Right lobe of liver (tissue), 6 donors: ENCODE results near the gene ZCCHC8. TPM values are rescaled to one million over a fixed set of nuclear protein-coding genes. Genes with fewer than 3 reads are reported as not detected.

Experiments used
- ATAC-seq, 4 donors: fragments of 200-7000 bp; cut with Tn5 transposase; one replicate each; pipeline ENCODE4 v1.9.1; 2020; ENCODE audit warnings: mild to moderate bottlenecking in 4 of 4, moderate library complexity in 4 of 4
- DNase-seq, 3 donors: peaks; one replicate each; pipeline ENCODE4 v3.0.0-alpha.2; 2020
- H3K27ac ChIP-seq, 3 donors: fragments of 200-600 bp; one replicate each; pipeline ENCODE4 v1.8.0; 2022
- H3K27me3 ChIP-seq, 2 donors: fragments of 200-600 bp; one replicate each; pipeline ENCODE4 v1.8.0; 2022
- H3K36me3 ChIP-seq, 4 donors: fragments of 200-600 bp; sonication (generic) in 1 of 4; one replicate each; pipeline versions ENCODE4 v1.5.1 to v1.8.0; 2017 to 2022; ENCODE audit warnings: control low read depth in 1 of 4
- H3K4me1 ChIP-seq, 4 donors: fragments of 200-600 bp; sonication (generic) in 1 of 4; one replicate each; pipeline versions ENCODE4 v1.5.1 to v1.8.0; 2017 to 2022; ENCODE audit warnings: control low read depth in 1 of 4
- H3K4me3 ChIP-seq, 3 donors: fragments of 200-600 bp; one replicate each; pipeline ENCODE4 v1.8.0; 2022
- H3K9me3 ChIP-seq, 4 donors: fragments of 200-600 bp; sonication (generic) in 1 of 4; one replicate each; pipeline versions ENCODE4 v1.5.1 to v1.8.0; 2017 to 2022; ENCODE audit warnings: control low read depth in 1 of 4
- CTCF ChIP-seq, 4 donors: fragments of 200-600 bp in 3 of 4; fragments of 450-650 bp in 1 of 4; IDR thresholded peaks; one replicate each; pipeline versions ENCODE4 v1.5.1 to v1.8.0; 2016 to 2022; ENCODE audit warnings: antibody characterized with exemption in 4 of 4, mild to moderate bottlenecking in 2 of 4
- POLR2A ChIP-seq: fragments of 450-650 bp; IDR thresholded peaks from one replicate; pipeline ENCODE4 v1.6.1; 2017; ENCODE audit warnings: antibody characterized with exemption, mild to moderate bottlenecking
- WGBS: methylation state at CpG from one replicate; pipeline ENCODE4 v1.1.6; 2018; ENCODE audit warnings: low coverage, low lambda C conversion rate; ENCODE audit not compliant: insufficient coverage; ENCODE audit errors: missing lambda C conversion rate; 5-methylcytosine and 5-hydroxymethylcytosine counted together
- intact Hi-C, 2 donors: fragments of 100-400 bp; cut with DNase I; formaldehyde crosslinking; loops; one replicate each; pipeline versions ENCODE4 v1.11.2 to v1.14.1; 2022
- total RNA-seq, 6 experiments: library from RNA; depleted of rRNA in 2 of 6; stranded (reverse); fragments of >200 nt in 2 of 6; fragmentation: NEBNext Ultra II Directional in 3 of 6; extraction: Animal tissue kit (Norgen Biotek cat#: 25700) in 3 of 6; gene quantifications; one replicate each; pipeline versions ENCODE4 v1.1.0 to v1.2.4, GENCODE V29; 2016 to 2023
- donor health status: DM: no; HTN: yes; CAD: no.
- donor health status: DM: no; HTN: no; CAD: no.
- donor health status: DM: no; HTN: no; CAD: no.
- donor health status: DM: no; HTN: yes; CAD: no.
- donor health status: DM: no; HTN: yes; CAD: no.

ZCCHC8 gene
- total RNA-seq, 6 experiments from 2014 or later: 8.5 to 13.0 (median 9.3) TPM

DNA sequence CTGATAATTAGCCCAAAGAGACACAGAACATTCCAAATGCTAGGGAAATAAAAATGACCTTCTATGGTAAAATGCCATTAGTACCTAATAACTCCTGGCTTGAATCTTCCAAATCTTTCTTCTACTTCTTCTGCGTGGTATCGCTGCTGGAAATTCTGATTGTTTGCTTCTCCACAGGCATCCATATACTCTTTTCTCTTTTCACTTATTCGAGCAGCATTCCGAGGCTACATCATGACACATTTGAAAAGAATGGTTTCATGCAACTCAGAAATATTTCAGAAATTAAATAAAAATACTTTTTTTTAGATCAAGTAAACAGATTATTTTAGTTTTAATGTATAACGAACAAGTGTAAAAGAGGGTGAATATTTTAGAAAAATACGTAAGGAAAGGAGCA is 18.9 kb downstream of the ZCCHC8 start:
- no peak overlapping the region for H3K27ac ChIP-seq
- TF ChIP-seq POLR2A (no peak), CTCF (IDR thresholded peaks at IDR 0.05) (no peak)
- WGBS: 89% methylated on average over 6 of the region's 6 CpGs
- H3K9me3 ChIP-seq: no peaks in the 10 kb centered on the region
- DNase-seq (no peak), ATAC-seq (no peak)
- H3K36me3 ChIP-seq: peaks cover 0 to 71% (median 39%) of the 10 kb centered on the region in 4 donors
- peaks cover 0 to 8% (median 3%) of the 10 kb centered on the region in 4 donors for H3K4me1 ChIP-seq
- no peaks in the 10 kb centered on the region for H3K27me3 ChIP-seq
- intact Hi-C loops: no loop called here
- no peak overlapping the region for H3K4me3 ChIP-seq

- WGBS: 100% methylated on average over 3 of the region's 8 CpGs
- Histone ChIP-seq H3K9me3 (no peaks in the 10 kb centered on the region), H3K27ac (no peak overlapping the region), H3K36me3 (peaks cover 0 to 81% (median 47%) of the 10 kb centered on the region in 4 donors), H3K4me1 (no peaks in the 10 kb centered on the region), H3K4me3 (no peak overlapping the region), H3K27me3 (no peaks in the 10 kb centered on the region)
- intact Hi-C loops: no loop called here
- DNase-seq (no peak), ATAC-seq (no peak)
- no peak for TF ChIP-seq POLR2A
- TF ChIP-seq CTCF (IDR thresholded peaks at IDR 0.05): no peak
Measured at GRCh38 chr12:122480753-122481152, 20.0 kb downstream of the ZCCHC8 start.

DNA sequence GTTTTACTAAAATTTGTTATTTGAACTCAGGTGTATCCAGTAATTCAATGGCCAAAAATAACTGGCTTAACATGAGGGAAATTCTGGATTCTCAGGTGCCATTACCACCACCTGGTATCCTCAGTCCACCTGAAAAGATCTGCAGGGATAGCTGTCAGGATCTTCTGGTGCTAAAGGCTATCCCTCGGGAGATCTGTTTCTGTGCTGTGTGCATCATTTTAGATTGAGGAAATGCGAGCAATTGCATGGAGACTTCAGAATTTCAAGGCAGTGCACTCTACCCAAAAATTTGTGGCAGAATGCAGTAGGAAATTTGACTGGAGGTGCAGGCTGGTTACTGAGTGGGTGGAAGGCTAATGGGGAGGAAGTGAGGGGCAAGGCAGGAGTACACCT is 26.4 kb downstream of the ZCCHC8 start:
- TF ChIP-seq POLR2A: no peak
- TF ChIP-seq CTCF (IDR thresholded peaks at IDR 0.05): no peak
- ATAC-seq (no peak), DNase-seq (peak in 1 of 3 donors; percentile 17)
- Histone ChIP-seq H3K4me3 (no peak overlapping the region), H3K27me3 (no peaks in the 10 kb centered on the region), H3K4me1 (peaks cover 0 to 5% (median 3%) of the 10 kb centered on the region in 4 donors), H3K9me3 (no peaks in the 10 kb centered on the region), H3K36me3 (peaks cover 0 to 65% (median 39%) of the 10 kb centered on the region in 4 donors), H3K27ac (no peak overlapping the region)
- intact Hi-C loops: no loop called here
- 88% methylated on average over 2 of the region's 2 CpGs for WGBS

GRCh38 chr12:122473543-122474323 is 27.0 kb downstream of the ZCCHC8 start:
- Histone ChIP-seq H3K36me3 (peaks cover 0 to 59% (median 35%) of the 10 kb centered on the region in 4 donors), H3K4me3 (no peak overlapping the region), H3K27me3 (no peaks in the 10 kb centered on the region), H3K9me3 (no peaks in the 10 kb centered on the region), H3K4me1 (peaks cover 0 to 5% (median 3%) of the 10 kb centered on the region in 4 donors), H3K27ac (no peak overlapping the region)
- ATAC-seq (no peak), DNase-seq (peak in 1 of 3 donors; percentile 41)
- 86% methylated on average over 17 of the region's 19 CpGs for WGBS
- no peak for TF ChIP-seq CTCF (IDR thresholded peaks at IDR 0.05)
- TF ChIP-seq POLR2A: no peak
- intact Hi-C loops: no loop called here
